Trophoblast cell (in vitro differentiated cells and primary cell): Measurements from ENCODE around the gene ADGRL4.
"Not testable (repeated sequence)": the region's sequence is repeated elsewhere in the genome, so short reads cannot be mapped to it uniquely, and the experiment has no call there.

Experiments
- DNase-seq, 2 donors: peaks; one replicate each; pipeline ENCODE4 v3.0.0-alpha.2; 2016
- H2AFZ ChIP-seq: 2 replicates; pipeline ENCODE4 v1.6.1; 2013; ENCODE audit warnings: low read length, moderate library complexity, mild to moderate bottlenecking; ENCODE audit not compliant: insufficient read depth, poor library complexity
- H2AK5ac ChIP-seq: 2 replicates; pipeline ENCODE4 v1.6.1; 2013; ENCODE audit warnings: mild to moderate bottlenecking, low read length
- H2BK120ac ChIP-seq: 2 replicates; pipeline ENCODE4 v1.6.1; 2013; ENCODE audit warnings: low read length, mild to moderate bottlenecking, moderate library complexity; ENCODE audit not compliant: insufficient read depth, poor library complexity
- H2BK12ac ChIP-seq: 2 replicates; pipeline ENCODE4 v1.6.1; 2013; ENCODE audit warnings: mild to moderate bottlenecking, low read length, moderate library complexity
- H2BK5ac ChIP-seq: 2 replicates; pipeline ENCODE4 v1.6.1; 2013; ENCODE audit warnings: low read length, low read depth, moderate library complexity, mild to moderate bottlenecking; ENCODE audit not compliant: poor library complexity
- H3K14ac ChIP-seq: 2 replicates; pipeline ENCODE4 v1.6.1; 2013; ENCODE audit warnings: mild to moderate bottlenecking, low read length
- H3K18ac ChIP-seq: 2 replicates; pipeline ENCODE4 v1.6.1; 2013; ENCODE audit warnings: mild to moderate bottlenecking, low read length
- H3K23ac ChIP-seq: 2 replicates; pipeline ENCODE4 v1.6.1; 2013; ENCODE audit warnings: low read length
- H3K27ac ChIP-seq: 2 replicates; pipeline ENCODE4 v1.5.1; 2013; ENCODE audit warnings: low read depth, mild to moderate bottlenecking, inconsistent platforms, low read length, moderate library complexity
- H3K27me3 ChIP-seq: 2 replicates; pipeline ENCODE4 v1.6.1; 2013; ENCODE audit warnings: inconsistent platforms, mild to moderate bottlenecking, low read length, moderate library complexity; ENCODE audit not compliant: insufficient read depth
- H3K36me3 ChIP-seq, 2 experiments: 1 replicate in 1 of 2; 2 replicates in 1 of 2; pipeline ENCODE4 v1.6.1; 2013; ENCODE audit warnings: low read length in 2 of 2, mild to moderate bottlenecking in 2 of 2, moderate library complexity in 1 of 2; ENCODE audit not compliant: insufficient read depth in 2 of 2, control insufficient read depth in 1 of 2
- H3K4ac ChIP-seq: 2 replicates; pipeline ENCODE4 v1.6.1; 2013; ENCODE audit warnings: low read depth, mild to moderate bottlenecking, low read length, moderate library complexity
- H3K4me1 ChIP-seq, 2 experiments: 1 replicate in 1 of 2; 2 replicates in 1 of 2; pipeline ENCODE4 v1.6.1; 2013; ENCODE audit warnings: low read length in 2 of 2, mild to moderate bottlenecking in 2 of 2, moderate library complexity in 1 of 2; ENCODE audit not compliant: insufficient read depth in 2 of 2, control insufficient read depth in 1 of 2
- H3K4me2 ChIP-seq: 2 replicates; pipeline ENCODE4 v1.6.1; 2013; ENCODE audit warnings: inconsistent platforms, mild to moderate bottlenecking, low read length, moderate library complexity
- H3K4me3 ChIP-seq: 2 replicates; pipeline ENCODE4 v1.5.1; 2013; ENCODE audit warnings: mild to moderate bottlenecking, low read depth, low read length, inconsistent platforms
- H3K79me1 ChIP-seq: one replicate; pipeline ENCODE4 v1.6.1; 2013; ENCODE audit warnings: low read length
- H3K79me2 ChIP-seq: 2 replicates; pipeline ENCODE4 v1.6.1; 2013; ENCODE audit warnings: low read length, mild to moderate bottlenecking; ENCODE audit not compliant: control insufficient read depth, insufficient read depth, poor library complexity
- H3K9ac ChIP-seq: 2 replicates; pipeline ENCODE4 v1.6.1; 2013; ENCODE audit warnings: mild to moderate bottlenecking, low read length
- H3K9me3 ChIP-seq: 2 replicates; pipeline ENCODE4 v1.6.1; 2013; ENCODE audit warnings: low read depth, mild to moderate bottlenecking, control low read depth, inconsistent platforms, low read length; ENCODE audit not compliant: insufficient read depth
- H4K12ac ChIP-seq: 2 replicates; pipeline ENCODE4 v1.6.1; 2013; ENCODE audit warnings: low read depth, mild to moderate bottlenecking, low read length, moderate library complexity
- H4K8ac ChIP-seq: 2 replicates; pipeline ENCODE4 v1.6.1; 2013; ENCODE audit warnings: low read depth, mild to moderate bottlenecking, low read length, moderate library complexity
- H4K91ac ChIP-seq: one replicate; pipeline ENCODE4 v1.6.1; 2013; ENCODE audit warnings: low read depth, mild to moderate bottlenecking, low read length, moderate library complexity
- WGBS: extraction: QIAGEN DNeasy Blood & Tissue Kit; methylation state at CpG from one replicate; pipeline ENCODE4 v1.1.7; 2013; ENCODE audit warnings: missing lambda C conversion rate; ENCODE audit not compliant: insufficient read length, insufficient coverage; ENCODE audit errors: extremely low coverage; 5-methylcytosine and 5-hydroxymethylcytosine counted together

ADGRL4 gene

DNA sequence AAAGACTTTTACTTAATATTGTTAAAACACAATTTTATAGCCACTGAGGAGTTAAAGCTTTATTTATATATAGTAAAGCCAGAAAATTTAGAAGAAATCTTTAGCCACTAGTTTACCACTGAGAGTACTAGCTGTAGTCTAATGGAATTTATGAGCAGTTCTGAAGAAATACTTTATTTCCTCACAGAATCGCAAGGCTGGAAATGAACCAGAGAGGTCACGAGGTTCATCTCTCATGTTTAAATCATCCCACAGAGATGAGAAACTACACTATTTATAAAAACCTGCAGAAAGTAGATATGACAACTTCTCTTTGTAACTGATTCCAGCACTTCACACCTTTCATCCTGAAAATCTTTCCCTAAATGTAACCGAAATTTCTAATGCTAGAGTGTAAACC, 26.0 kb downstream of the ADGRL4 start:
- DNase-seq = no peak

DNA sequence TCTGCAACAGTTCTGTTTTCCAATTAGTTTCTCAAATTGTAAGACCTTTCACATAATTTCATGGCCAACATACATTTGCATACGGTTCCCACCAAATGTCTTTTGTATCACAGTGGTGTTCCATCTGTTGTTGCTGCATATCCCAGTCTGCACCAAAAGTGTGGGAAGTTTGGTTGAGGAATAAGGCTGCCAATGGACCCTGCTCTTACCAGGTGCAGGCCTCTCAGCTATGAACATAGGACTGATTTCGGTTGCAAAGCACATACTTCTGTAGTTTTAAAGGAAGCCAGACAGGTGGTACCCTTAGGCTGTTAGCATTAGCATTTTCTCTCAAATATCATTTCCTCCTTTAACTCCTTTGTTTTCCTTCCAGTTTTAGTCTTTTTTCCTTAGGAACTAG, 33.8 kb downstream of the ADGRL4 start:
- no peak for DNase-seq
- Histone ChIP-seq H2BK120ac (no peak overlapping the region), H3K4me1 (no peaks in the 10 kb centered on the region), H3K27ac (no peak overlapping the region), H3K9ac (no peak overlapping the region), H3K4ac (no peak overlapping the region), H4K91ac (no peak overlapping the region), H3K4me3 (no peak overlapping the region), H3K4me2 (no peak overlapping the region), H4K12ac (no peak overlapping the region), H3K79me2 (no peaks in the 10 kb centered on the region), H2AK5ac (no peak overlapping the region), H2AFZ (no peak overlapping the region), H4K8ac (no peak overlapping the region), H2BK5ac (no peak overlapping the region), H3K23ac (no peak overlapping the region), H3K27me3 (no peaks in the 10 kb centered on the region), H3K18ac (no peak overlapping the region), H3K9me3 (no peaks in the 10 kb centered on the region), H3K79me1 (no peaks in the 10 kb centered on the region), H2BK12ac (no peak overlapping the region), H3K36me3 (no peaks in the 10 kb centered on the region), H3K14ac (no peak overlapping the region)
- no CpG with 5 or more reads among the region's 2 CpGs for WGBS

More for the DNA sequence above, 26.0 kb downstream of the ADGRL4 start:
- Histone ChIP-seq H3K79me1 (no peaks in the 10 kb centered on the region), H2BK12ac (no peak overlapping the region), H2BK120ac (no peak overlapping the region), H3K9me3 (no peaks in the 10 kb centered on the region), H4K91ac (no peak overlapping the region), H3K4me2 (no peak overlapping the region), H3K36me3 (no peaks in the 10 kb centered on the region), H3K23ac (no peak overlapping the region), H3K14ac (no peak overlapping the region), H3K18ac (no peak overlapping the region), H3K27me3 (no peaks in the 10 kb centered on the region), H3K4me1 (no peaks in the 10 kb centered on the region), H3K9ac (no peak overlapping the region), H3K4me3 (no peak overlapping the region), H2AFZ (no peak overlapping the region), H3K27ac (no peak overlapping the region), H3K79me2 (no peaks in the 10 kb centered on the region), H2BK5ac (no peak overlapping the region), H2AK5ac (no peak overlapping the region), H4K8ac (no peak overlapping the region), H3K4ac (no peak overlapping the region), H4K12ac (no peak overlapping the region)
- WGBS = no CpG with 5 or more reads among the region's 3 CpGs

DNA sequence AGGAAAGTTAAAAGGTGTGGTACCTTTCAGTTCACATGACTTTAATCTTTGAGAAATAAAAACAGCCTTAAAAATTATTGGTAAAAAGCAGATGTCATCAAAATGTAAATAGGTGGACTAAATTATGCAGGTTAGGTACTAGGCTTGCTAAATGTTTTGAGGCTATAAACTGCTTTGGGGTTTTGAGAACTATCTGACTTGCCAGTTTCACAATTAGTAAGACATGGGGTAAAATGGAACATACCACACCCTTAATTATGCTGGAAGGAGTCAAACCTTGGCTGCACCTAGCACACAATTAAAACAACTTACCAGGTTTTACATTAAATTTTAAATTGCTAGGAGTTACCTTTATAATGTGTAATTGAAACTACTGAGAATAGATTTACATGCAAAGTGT, 39.4 kb downstream of the ADGRL4 start:
- not testable (repeated sequence) for H3K36me3 ChIP-seq, H3K4me3 ChIP-seq, H4K91ac ChIP-seq, H3K27ac ChIP-seq, H4K12ac ChIP-seq, H2BK12ac ChIP-seq, H3K4me1 ChIP-seq, H2AK5ac ChIP-seq, DNase-seq, H3K79me1 ChIP-seq, H3K27me3 ChIP-seq, H3K79me2 ChIP-seq, H2AFZ ChIP-seq, H3K23ac ChIP-seq, H3K18ac ChIP-seq, H3K14ac ChIP-seq, H4K8ac ChIP-seq, H3K9ac ChIP-seq, H3K9me3 ChIP-seq, H3K4me2 ChIP-seq, H2BK5ac ChIP-seq, H3K4ac ChIP-seq, H2BK120ac ChIP-seq

DNA sequence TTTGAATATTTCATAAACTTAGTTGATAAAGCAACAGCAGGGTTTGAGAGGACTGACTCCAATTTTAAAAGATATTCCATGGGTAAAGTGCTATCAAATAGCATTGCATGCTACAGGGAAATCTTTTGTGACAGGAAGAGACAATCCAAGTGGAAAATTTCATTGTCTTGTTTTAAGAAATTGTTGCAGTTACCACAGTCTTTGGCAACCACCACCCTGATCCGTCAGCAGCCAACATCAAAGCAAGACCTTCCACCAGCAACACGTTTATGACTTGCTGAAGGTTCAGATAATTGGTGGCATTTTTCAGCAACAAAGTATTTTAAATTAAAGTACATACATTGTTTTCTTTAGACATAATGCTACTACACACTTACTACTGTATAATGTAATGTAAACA, 47.8 kb downstream of the ADGRL4 start:
- H3K23ac ChIP-seq = no peak overlapping the region
- H3K9me3 ChIP-seq = no peaks in the 10 kb centered on the region
- no peak overlapping the region for H2AFZ ChIP-seq
- no peak overlapping the region for H3K4me3 ChIP-seq
- no peaks in the 10 kb centered on the region for H3K27me3 ChIP-seq
- H3K27ac ChIP-seq = no peak overlapping the region
- no peak overlapping the region for H4K8ac ChIP-seq
- no peak overlapping the region for H3K14ac ChIP-seq
- H3K4ac ChIP-seq = no peak overlapping the region
- H4K12ac ChIP-seq = no peak overlapping the region
- no peaks in the 10 kb centered on the region for H3K79me2 ChIP-seq
- no peak overlapping the region for H3K4me2 ChIP-seq
- H3K9ac ChIP-seq = no peak overlapping the region
- H3K36me3 ChIP-seq = no peaks in the 10 kb centered on the region
- H2BK120ac ChIP-seq = no peak overlapping the region
- no peaks in the 10 kb centered on the region for H3K79me1 ChIP-seq
- no peak for DNase-seq
- no peaks in the 10 kb centered on the region for H3K4me1 ChIP-seq
- no peak overlapping the region for H3K18ac ChIP-seq
- no peak overlapping the region for H4K91ac ChIP-seq
- no peak overlapping the region for H2AK5ac ChIP-seq
- no peak overlapping the region for H2BK5ac ChIP-seq
- WGBS = no CpG with 5 or more reads among the region's 2 CpGs
- no peak overlapping the region for H2BK12ac ChIP-seq

DNA sequence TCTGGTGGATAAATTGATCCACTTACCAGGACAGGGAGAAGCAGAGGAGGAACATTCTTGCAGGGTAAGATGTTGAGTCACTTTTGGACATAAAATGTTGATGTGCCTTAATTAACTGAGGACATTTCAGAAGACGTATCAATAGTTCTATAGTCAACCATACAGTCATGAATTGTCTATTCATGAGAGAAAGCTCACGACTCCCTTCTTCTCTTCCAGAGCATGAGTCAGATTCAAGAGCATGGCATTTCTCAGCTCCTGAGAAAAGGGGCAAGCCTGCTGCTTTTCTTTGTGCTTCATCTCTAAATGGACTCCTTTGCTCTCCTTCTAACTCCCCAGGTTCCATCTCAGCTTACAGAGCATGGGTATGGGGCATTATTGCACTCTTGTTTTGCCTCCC, 55.7 kb downstream of the ADGRL4 start:
- Histone ChIP-seq H3K23ac (no peak overlapping the region), H3K9me3 (no peaks in the 10 kb centered on the region), H3K27ac (no peak overlapping the region), H3K27me3 (no peaks in the 10 kb centered on the region), H3K18ac (no peak overlapping the region), H2BK12ac (no peak overlapping the region), H4K91ac (no peak overlapping the region), H3K4me2 (no peak overlapping the region), H3K4ac (no peak overlapping the region), H3K9ac (no peak overlapping the region), H3K4me1 (no peaks in the 10 kb centered on the region), H3K79me2 (no peaks in the 10 kb centered on the region), H3K79me1 (no peaks in the 10 kb centered on the region), H2BK120ac (no peak overlapping the region), H3K4me3 (no peak overlapping the region), H2BK5ac (no peak overlapping the region), H4K8ac (no peak overlapping the region), H2AK5ac (no peak overlapping the region), H3K36me3 (no peaks in the 10 kb centered on the region), H3K14ac (no peak overlapping the region), H4K12ac (no peak overlapping the region), H2AFZ (no peak overlapping the region)
- no peak for DNase-seq
- WGBS = no CpG with 5 or more reads among the region's 2 CpGs
